Measurements from ENCODE around the gene MAPK4.

MAPK4 gene

GRCh38 chr18:50656841-50657470 is 97.1 kb downstream of the MAPK4 start:
- DNase-seq, result no peak

- no peak for DNase-seq
These were observed 98.7 kb downstream of the MAPK4 start for GRCh38 chr18:50658601-50659000.

GRCh38 chr18:50659091-50660003 is 99.5 kb downstream of the MAPK4 start:
- DNase-seq, result no peak

GRCh38 chr18:50661013-50661412 is 101.1 kb downstream of the MAPK4 start:
- no peak for DNase-seq

GRCh38 chr18:50662177-50662576 is 102.3 kb downstream of the MAPK4 start:
- no peak for DNase-seq

GRCh38 chr18:50662775-50663383 is 103.0 kb downstream of the MAPK4 start:
- no peak for DNase-seq

GRCh38 chr18:50663626-50664441 is 103.9 kb downstream of the MAPK4 start:
- no peak for DNase-seq

GRCh38 chr18:50665015-50665414 is 105.1 kb downstream of the MAPK4 start:
- DNase-seq, result no peak

GRCh38 chr18:50665519-50665918 is 105.6 kb downstream of the MAPK4 start:
- DNase-seq, result no peak

- no peak for DNase-seq
These were observed 106.6 kb downstream of the MAPK4 start for GRCh38 chr18:50666536-50666935.

- no peak for DNase-seq
These were observed 111.5 kb downstream of the MAPK4 start for GRCh38 chr18:50671376-50671775.

GRCh38 chr18:50674307-50674980 is 114.6 kb downstream of the MAPK4 start:
- DNase-seq, result no peak

GRCh38 chr18:50675043-50675442 is 115.2 kb downstream of the MAPK4 start:
- DNase-seq, result no peak

GRCh38 chr18:50678651-50679050 is 118.8 kb downstream of the MAPK4 start:
- no peak for DNase-seq

- no peak for DNase-seq
These were observed 119.2 kb downstream of the MAPK4 start for GRCh38 chr18:50679056-50679455.

GRCh38 chr18:50679656-50680055 is 119.8 kb downstream of the MAPK4 start:
- no peak for DNase-seq

- DNase-seq, result no peak
These were observed 121.1 kb downstream of the MAPK4 start for GRCh38 chr18:50680966-50681365.

GRCh38 chr18:50682852-50683251 is 123.0 kb downstream of the MAPK4 start:
- DNase-seq, result no peak

GRCh38 chr18:50686409-50686808 is 126.5 kb downstream of the MAPK4 start:
- no peak for DNase-seq

GRCh38 chr18:50687491-50687890 is 127.6 kb downstream of the MAPK4 start:
- no peak for DNase-seq

GRCh38 chr18:50689578-50689977 is 129.7 kb downstream of the MAPK4 start:
- DNase-seq, result no peak

GRCh38 chr18:50694147-50694546 is 134.3 kb downstream of the MAPK4 start:
- DNase-seq, result no peak
